GM12865 (cell line): ENCODE results near the gene FAM180A.

ENCODE experiments used
- DNase-seq: peaks from one replicate; pipeline ENCODE4 v3.0.0; 2010; ENCODE audit warnings: low read depth
- H3K4me3 ChIP-seq: 2 replicates; pipeline ENCODE4 v1.5.1; 2011; ENCODE audit warnings: mild to moderate bottlenecking, low read depth, low read length, control low read depth
- CTCF ChIP-seq: IDR thresholded peaks from 2 replicates; pipeline ENCODE4 v1.5.1; 2011; ENCODE audit warnings: low read length, control low read depth, low read depth, inconsistent platforms; ENCODE audit not compliant: insufficient read depth; ENCODE audit errors: missing control alignments

FAM180A gene

GRCh38 chr7:135712182-135712782 lies 36.3 kb downstream of the FAM180A start:
- DNase-seq, result peak; percentile 16
- TF ChIP-seq CTCF, result no peak
- H3K4me3 ChIP-seq, result no peak overlapping the region

- TF ChIP-seq CTCF, result no peak
- H3K4me3 ChIP-seq, result no peak overlapping the region
- DNase-seq, result no peak
Measured at GRCh38 chr7:135711139-135711469, 37.5 kb downstream of the FAM180A start.

- peak; percentile 65 for TF ChIP-seq CTCF
- DNase-seq, result peak; percentile 31
- no peak overlapping the region for H3K4me3 ChIP-seq
Measured at GRCh38 chr7:135710417-135711138, 38.0 kb downstream of the FAM180A start.

- no peak overlapping the region for H3K4me3 ChIP-seq
- TF ChIP-seq CTCF, result no peak
- no peak for DNase-seq
Measured at GRCh38 chr7:135709508-135709907, 39.1 kb downstream of the FAM180A start.

GRCh38 chr7:135708041-135708440 lies 40.6 kb downstream of the FAM180A start:
- no peak overlapping the region for H3K4me3 ChIP-seq
- TF ChIP-seq CTCF, result no peak
- no peak for DNase-seq

- DNase-seq, result no peak
- no peak overlapping the region for H3K4me3 ChIP-seq
- no peak for TF ChIP-seq CTCF
Measured at GRCh38 chr7:135707570-135707966, 41.0 kb downstream of the FAM180A start.
